ENCODE results near the gene PTPRG. TPM values are rescaled to one million over a fixed set of nuclear protein-coding genes. Genes with fewer than 3 reads are reported as not detected.

PTPRG gene
- total RNA-seq, 2 donors from 2014 or later = 76.5 to 108 TPM

DNA sequence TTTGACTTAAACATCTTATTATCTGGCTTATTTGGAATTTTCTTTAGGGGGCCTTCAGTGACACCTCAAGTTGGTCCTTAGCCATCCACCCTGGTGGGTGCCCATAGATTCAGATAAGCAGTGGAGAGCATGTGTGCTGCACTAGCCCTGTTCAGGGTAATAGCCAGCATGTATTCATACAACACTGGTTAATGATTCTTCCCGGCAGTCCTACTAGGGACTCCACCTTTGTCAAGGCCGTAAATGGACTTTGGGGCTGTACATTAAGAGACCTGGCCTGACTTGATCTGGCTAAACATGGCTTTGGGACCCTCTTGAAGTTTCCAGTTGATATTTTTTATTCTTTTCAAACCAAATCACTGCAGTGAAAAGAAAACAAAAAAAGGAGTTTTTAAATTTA lies 125.8 kb downstream of the PTPRG start:
- TF ChIP-seq CTCF (conservative IDR thresholded peaks at IDR 0.05) = no peak
- H3K27me3 Mint-ChIP-seq (ENCODE audit: insufficient read depth) = no peaks in the 10 kb centered on the region
- H3K9ac ChIP-seq (ENCODE audit: extremely low read depth, low read length, poor library complexity, severe bottlenecking) = no peak overlapping the region
- no peak overlapping the region for H3K27ac ChIP-seq (ENCODE audit: low read depth, low read length)
- H3K4me1 ChIP-seq (ENCODE audit: control insufficient read depth, insufficient read depth, low read length) = peaks cover 19% of the 10 kb centered on the region
- no peak overlapping the region for H3K4me3 Mint-ChIP-seq
- DNase-seq = no peak
- H3K9me3 ChIP-seq (ENCODE audit: control insufficient read depth, low read length) = no peaks in the 10 kb centered on the region
- peaks cover 2% of the 10 kb centered on the region for H3K36me3 Mint-ChIP-seq (ENCODE audit: low read depth)
- WGBS, 2 experiments (ENCODE audit: insufficient coverage in 1 of 2, insufficient read length in 1 of 2) = 85 to 90% methylated on average over 2 of the region's 2 CpGs
- H3K36me3 ChIP-seq (ENCODE audit: control insufficient read depth, insufficient read depth, low read length) = no peaks in the 10 kb centered on the region
- H3K4me1 Mint-ChIP-seq = peaks cover 76% of the 10 kb centered on the region
- no peak overlapping the region for H3K4me3 ChIP-seq (ENCODE audit: low read length)
- H3K9me3 Mint-ChIP-seq = no peaks in the 10 kb centered on the region
- no peak overlapping the region for H3K27ac Mint-ChIP-seq
- no peaks in the 10 kb centered on the region for H3K27me3 ChIP-seq (ENCODE audit: control insufficient read depth, insufficient read depth, low read length, poor library complexity, severe bottlenecking)

DNA sequence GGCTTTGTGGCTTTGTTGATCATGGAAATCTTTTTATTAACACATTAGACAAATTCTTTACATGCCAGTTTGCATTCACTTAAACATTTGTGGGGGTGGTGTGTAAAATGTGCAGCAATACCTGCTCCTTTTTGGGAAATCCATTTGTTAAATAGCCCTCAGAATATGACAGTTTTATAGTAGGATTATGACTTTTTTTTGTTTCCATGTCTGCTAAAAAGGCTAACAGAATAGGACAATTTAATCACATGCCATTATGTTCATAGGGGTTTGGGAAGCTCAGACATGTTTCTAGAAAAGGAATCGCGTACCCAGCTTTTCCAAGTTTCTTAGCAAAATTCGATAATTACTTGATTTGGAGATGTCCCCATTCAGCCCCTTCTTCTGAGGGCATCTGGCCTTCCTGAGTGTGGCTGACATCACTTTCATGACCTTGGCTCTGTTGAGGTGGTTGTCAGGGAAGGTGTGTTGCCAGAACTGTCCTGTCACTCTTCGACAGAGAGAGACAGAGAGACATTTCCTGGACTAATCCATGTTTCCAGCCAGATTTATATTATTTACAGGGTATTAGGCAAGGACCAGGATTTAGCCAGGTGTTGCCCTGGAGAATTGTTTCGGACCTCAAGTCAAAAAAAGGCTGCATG lies 126.4 kb downstream of the PTPRG start:
- Mint-ChIP-seq H3K36me3 (ENCODE audit: low read depth) (peaks cover 2% of the 10 kb centered on the region), H3K4me1 (peaks cover 76% of the 10 kb centered on the region), H3K27ac (peak overlapping the region; percentile 84), H3K4me3 (no peak overlapping the region), H3K27me3 (ENCODE audit: insufficient read depth) (no peaks in the 10 kb centered on the region), H3K9me3 (no peaks in the 10 kb centered on the region)
- DNase-seq = no peak
- Histone ChIP-seq H3K4me3 (ENCODE audit: low read length) (peak overlapping the region; percentile 70), H3K27me3 (ENCODE audit: control insufficient read depth, insufficient read depth, low read length, poor library complexity, severe bottlenecking) (no peaks in the 10 kb centered on the region), H3K27ac (ENCODE audit: low read depth, low read length) (peak overlapping the region; percentile 83), H3K9me3 (ENCODE audit: control insufficient read depth, low read length) (no peaks in the 10 kb centered on the region), H3K4me1 (ENCODE audit: control insufficient read depth, insufficient read depth, low read length) (peaks cover 19% of the 10 kb centered on the region), H3K36me3 (ENCODE audit: control insufficient read depth, insufficient read depth, low read length) (no peaks in the 10 kb centered on the region), H3K9ac (ENCODE audit: extremely low read depth, low read length, poor library complexity, severe bottlenecking) (no peak overlapping the region)
- no peak for TF ChIP-seq CTCF (conservative IDR thresholded peaks at IDR 0.05)
- WGBS, 2 experiments (ENCODE audit: insufficient coverage in 1 of 2, insufficient read length in 1 of 2) = 23 to 37% methylated on average over 3 to 5 of the region's 5 CpGs

DNA sequence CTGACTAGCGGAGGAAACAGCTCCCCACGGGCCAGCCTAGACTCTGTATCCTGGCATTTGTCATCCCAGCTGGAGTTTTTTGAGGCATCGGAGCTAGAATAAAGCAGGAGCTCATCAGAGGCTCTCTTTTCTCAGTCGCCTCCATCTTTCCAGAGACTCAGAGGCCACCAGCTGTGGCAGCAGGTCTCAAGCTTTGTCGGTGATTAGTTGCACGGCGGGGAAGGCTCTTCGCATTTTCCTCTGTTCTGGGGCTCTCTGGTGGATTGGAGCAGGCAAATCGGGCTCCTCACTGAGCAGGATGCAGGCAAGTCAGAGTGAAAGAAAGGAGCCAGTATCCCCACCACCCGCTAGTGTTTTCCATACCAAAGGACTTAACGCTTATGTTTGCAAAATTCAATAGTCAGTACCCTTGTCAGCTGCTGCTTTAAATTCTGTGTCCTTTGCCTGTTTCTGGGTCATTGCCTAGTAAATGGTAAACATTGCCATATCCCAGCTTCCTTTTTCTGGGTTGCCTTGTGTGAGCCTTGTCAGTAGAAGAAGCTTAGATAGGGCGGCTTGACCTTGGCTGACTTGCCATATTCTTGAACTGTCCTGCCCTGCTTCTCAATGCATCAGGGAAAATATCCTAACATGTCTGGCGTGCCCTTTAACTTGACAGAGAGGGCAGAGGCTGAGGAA lies 127.1 kb downstream of the PTPRG start:
- WGBS, 2 experiments (ENCODE audit: insufficient coverage in 1 of 2, insufficient read length in 1 of 2) = 6% methylated on average over 11 to 13 of the region's 13 CpGs
- no peaks in the 10 kb centered on the region for H3K36me3 ChIP-seq (ENCODE audit: control insufficient read depth, insufficient read depth, low read length)
- no peak for TF ChIP-seq CTCF (conservative IDR thresholded peaks at IDR 0.05)
- Mint-ChIP-seq H3K4me3 (no peak overlapping the region), H3K27me3 (ENCODE audit: insufficient read depth) (no peaks in the 10 kb centered on the region), H3K27ac (peak overlapping the region; percentile 84), H3K36me3 (ENCODE audit: low read depth) (peaks cover 2% of the 10 kb centered on the region), H3K9me3 (no peaks in the 10 kb centered on the region), H3K4me1 (peaks cover 75% of the 10 kb centered on the region)
- peaks cover 19% of the 10 kb centered on the region for H3K4me1 ChIP-seq (ENCODE audit: control insufficient read depth, insufficient read depth, low read length)
- H3K4me3 ChIP-seq (ENCODE audit: low read length) = peak overlapping the region; percentile 70
- H3K27ac ChIP-seq (ENCODE audit: low read depth, low read length) = peak overlapping the region; percentile 83
- peak; percentile 97 for DNase-seq
- H3K27me3 ChIP-seq (ENCODE audit: control insufficient read depth, insufficient read depth, low read length, poor library complexity, severe bottlenecking) = no peaks in the 10 kb centered on the region
- H3K9ac ChIP-seq (ENCODE audit: extremely low read depth, low read length, poor library complexity, severe bottlenecking) = no peak overlapping the region
- H3K9me3 ChIP-seq (ENCODE audit: control insufficient read depth, low read length) = no peaks in the 10 kb centered on the region
